ENCODE results near the gene LRCH1. TPM values are rescaled to one million over a fixed set of nuclear protein-coding genes. Genes with fewer than 3 reads are reported as not detected.

LRCH1 gene
- total and polyA plus RNA-seq, 2 donors (not counting 1 experiment from before 2014, with no cell fraction given) = 12.0 to 12.4 TPM

- Histone ChIP-seq H3K9ac (ENCODE audit: insufficient read depth, low read length) (no peak overlapping the region), H4K20me1 (ENCODE audit: control insufficient read depth, extremely low read depth, insufficient read depth, low read length) (peaks cover 3% of the 10 kb centered on the region), H2AFZ (ENCODE audit: low read length) (no peak overlapping the region), H3K27me3 (ENCODE audit: control insufficient read depth, insufficient read depth, low read length) (no peaks in the 10 kb centered on the region), H3K4me1 (ENCODE audit: control insufficient read depth, extremely low read depth, insufficient read depth, low read length) (peaks cover 8% of the 10 kb centered on the region), H3K9me3 (ENCODE audit: control insufficient read depth, insufficient read depth, low read depth, low read length) (no peaks in the 10 kb centered on the region), H3K27ac (ENCODE audit: insufficient read depth, low read length) (no peak overlapping the region), H3K36me3 (ENCODE audit: control insufficient read depth, insufficient read depth, low read length) (no peaks in the 10 kb centered on the region), H3K79me2 (ENCODE audit: control insufficient read depth, insufficient read depth, low read length) (peaks cover 21% of the 10 kb centered on the region), H3K4me2 (ENCODE audit: extremely low read depth, insufficient read depth, low read length) (peak overlapping the region; percentile 17), H3K4me3 (replicated peaks in 1 of 4; ENCODE audit: control extremely low read depth in 1 of 4, insufficient read depth in 1 of 4, low read depth in 3 of 4, low read length in 4 of 4) (no peak overlapping the region)
- TF ChIP-seq CTCF (conservative IDR thresholded peaks at IDR 0.05 in 1 of 2, IDR thresholded peaks at IDR 0.05 in 1 of 2; ENCODE audit: low read depth in 1 of 2, low read length in 2 of 2) (no peak), EZH2 (IDR thresholded peaks at IDR 0.05; ENCODE audit: low read length, missing control alignments) (no peak)
- DNase-seq (ENCODE audit: low read depth in 2 of 2) = no peak
These were observed 48.0 kb downstream of the LRCH1 start for GRCh38 chr13:46600943-46601311.

DNA sequence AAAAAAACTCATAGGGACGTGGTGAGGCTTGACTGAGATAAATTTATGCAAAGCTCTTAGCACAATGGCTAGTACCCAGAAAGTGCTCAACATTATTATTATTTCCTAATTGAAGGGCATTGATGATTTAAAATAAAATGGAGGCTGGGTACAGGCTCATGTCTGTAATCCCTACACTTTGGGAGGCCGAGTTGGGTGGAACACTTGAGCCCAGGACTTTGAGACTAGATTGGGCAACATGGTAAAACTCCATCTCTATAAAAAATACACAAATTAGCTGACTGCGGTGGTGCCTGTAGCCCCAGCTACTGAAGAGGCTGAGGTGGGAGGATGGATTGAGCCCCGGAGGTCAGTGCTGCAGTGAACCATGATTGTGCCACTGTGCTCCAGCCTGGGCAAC lies 49.6 kb downstream of the LRCH1 start:
- Histone ChIP-seq H3K4me3 (replicated peaks in 1 of 4; ENCODE audit: control extremely low read depth in 1 of 4, insufficient read depth in 1 of 4, low read depth in 3 of 4, low read length in 4 of 4) (no peak overlapping the region), H3K27ac (ENCODE audit: insufficient read depth, low read length) (no peak overlapping the region), H3K79me2 (ENCODE audit: control insufficient read depth, insufficient read depth, low read length) (peaks cover 17% of the 10 kb centered on the region), H3K27me3 (ENCODE audit: control insufficient read depth, insufficient read depth, low read length) (no peaks in the 10 kb centered on the region), H3K9ac (ENCODE audit: insufficient read depth, low read length) (no peak overlapping the region), H3K9me3 (ENCODE audit: control insufficient read depth, insufficient read depth, low read depth, low read length) (no peaks in the 10 kb centered on the region), H3K4me1 (ENCODE audit: control insufficient read depth, extremely low read depth, insufficient read depth, low read length) (peaks cover 8% of the 10 kb centered on the region), H2AFZ (ENCODE audit: low read length) (no peak overlapping the region), H3K36me3 (ENCODE audit: control insufficient read depth, insufficient read depth, low read length) (no peaks in the 10 kb centered on the region), H3K4me2 (ENCODE audit: extremely low read depth, insufficient read depth, low read length) (no peak overlapping the region), H4K20me1 (ENCODE audit: control insufficient read depth, extremely low read depth, insufficient read depth, low read length) (peaks cover 3% of the 10 kb centered on the region)
- DNase-seq (ENCODE audit: low read depth in 2 of 2) = no peak
- TF ChIP-seq CTCF (conservative IDR thresholded peaks at IDR 0.05 in 1 of 2, IDR thresholded peaks at IDR 0.05 in 1 of 2; ENCODE audit: low read depth in 1 of 2, low read length in 2 of 2) = no peak
- no peak for TF ChIP-seq EZH2 (IDR thresholded peaks at IDR 0.05; ENCODE audit: low read length, missing control alignments)

GRCh38 chr13:46603165-46603603 lies 50.2 kb downstream of the LRCH1 start:
- no peak for DNase-seq (ENCODE audit: low read depth in 2 of 2)
- H3K4me3 ChIP-seq (replicated peaks in 1 of 4; ENCODE audit: control extremely low read depth in 1 of 4, insufficient read depth in 1 of 4, low read depth in 3 of 4, low read length in 4 of 4) = no peak overlapping the region
- peaks cover 15% of the 10 kb centered on the region for H3K79me2 ChIP-seq (ENCODE audit: control insufficient read depth, insufficient read depth, low read length)
- H3K4me2 ChIP-seq (ENCODE audit: extremely low read depth, insufficient read depth, low read length) = no peak overlapping the region
- no peaks in the 10 kb centered on the region for H3K27me3 ChIP-seq (ENCODE audit: control insufficient read depth, insufficient read depth, low read length)
- H4K20me1 ChIP-seq (ENCODE audit: control insufficient read depth, extremely low read depth, insufficient read depth, low read length) = peaks cover 3% of the 10 kb centered on the region
- H3K36me3 ChIP-seq (ENCODE audit: control insufficient read depth, insufficient read depth, low read length) = no peaks in the 10 kb centered on the region
- TF ChIP-seq EZH2 (IDR thresholded peaks at IDR 0.05; ENCODE audit: low read length, missing control alignments) (no peak), CTCF (conservative IDR thresholded peaks at IDR 0.05 in 1 of 2, IDR thresholded peaks at IDR 0.05 in 1 of 2; ENCODE audit: low read depth in 1 of 2, low read length in 2 of 2) (peak; percentile 11 to 33)
- peaks cover 8% of the 10 kb centered on the region for H3K4me1 ChIP-seq (ENCODE audit: control insufficient read depth, extremely low read depth, insufficient read depth, low read length)
- no peak overlapping the region for H3K9ac ChIP-seq (ENCODE audit: insufficient read depth, low read length)
- no peak overlapping the region for H3K27ac ChIP-seq (ENCODE audit: insufficient read depth, low read length)
- no peak overlapping the region for H2AFZ ChIP-seq (ENCODE audit: low read length)
- no peaks in the 10 kb centered on the region for H3K9me3 ChIP-seq (ENCODE audit: control insufficient read depth, insufficient read depth, low read depth, low read length)

Measured in fibroblast of lung (primary cell).